ENCODE measurements around the gene NEU2.
"Not testable (repeated sequence)": the region's sequence is repeated elsewhere in the genome, so short reads cannot be mapped to it uniquely, and the experiment has no call there.

The NEU2 gene

DNA sequence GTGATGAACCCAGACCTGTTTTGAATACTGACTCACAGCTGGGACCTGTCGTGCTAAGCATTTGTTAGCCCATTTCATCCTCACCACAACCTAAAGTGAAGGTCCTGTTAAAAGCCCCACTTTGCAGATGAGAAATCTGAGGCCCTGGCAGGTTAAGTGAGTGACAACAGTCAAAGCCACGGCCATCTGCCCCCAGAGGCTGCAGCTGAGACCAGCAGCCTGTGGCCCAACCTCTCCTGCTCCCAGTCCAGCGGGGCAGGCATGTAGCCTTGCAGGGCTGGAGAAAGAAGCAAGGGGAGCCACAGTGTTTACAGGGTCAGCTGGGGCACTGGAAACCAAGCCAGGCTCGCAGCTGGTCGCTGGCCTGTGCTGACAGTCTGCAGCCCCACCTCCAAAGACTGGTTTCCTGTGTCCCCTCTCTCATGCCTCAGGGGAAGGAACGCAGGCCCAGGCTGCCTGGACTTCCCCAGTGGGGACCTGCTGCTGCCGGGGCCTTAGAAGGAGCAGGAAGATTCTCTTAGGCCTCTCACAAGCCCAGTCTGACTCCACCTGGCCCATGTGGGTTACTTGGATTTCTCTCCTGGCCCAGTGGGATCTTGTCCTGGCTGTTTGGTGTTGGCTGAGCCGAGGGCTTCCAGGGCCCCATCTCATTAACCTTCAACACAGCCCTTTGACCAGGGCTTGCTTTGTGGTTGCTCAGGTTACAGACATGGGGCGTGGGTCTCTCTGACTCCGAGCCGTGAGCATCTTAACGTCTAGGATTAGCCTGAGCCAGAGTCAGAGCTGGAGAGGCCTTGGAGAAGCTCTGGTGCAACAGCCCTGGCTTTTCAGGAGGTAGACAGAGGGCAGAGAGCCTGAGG lies 29.3 kb downstream of the NEU2 start:
- DNase-seq (ENCODE audit: low read depth): no peak
- no peak overlapping the region for H3K4me3 ChIP-seq (replicated peaks; ENCODE audit: low read depth, low read length)
- TF ChIP-seq, protein P1, sequence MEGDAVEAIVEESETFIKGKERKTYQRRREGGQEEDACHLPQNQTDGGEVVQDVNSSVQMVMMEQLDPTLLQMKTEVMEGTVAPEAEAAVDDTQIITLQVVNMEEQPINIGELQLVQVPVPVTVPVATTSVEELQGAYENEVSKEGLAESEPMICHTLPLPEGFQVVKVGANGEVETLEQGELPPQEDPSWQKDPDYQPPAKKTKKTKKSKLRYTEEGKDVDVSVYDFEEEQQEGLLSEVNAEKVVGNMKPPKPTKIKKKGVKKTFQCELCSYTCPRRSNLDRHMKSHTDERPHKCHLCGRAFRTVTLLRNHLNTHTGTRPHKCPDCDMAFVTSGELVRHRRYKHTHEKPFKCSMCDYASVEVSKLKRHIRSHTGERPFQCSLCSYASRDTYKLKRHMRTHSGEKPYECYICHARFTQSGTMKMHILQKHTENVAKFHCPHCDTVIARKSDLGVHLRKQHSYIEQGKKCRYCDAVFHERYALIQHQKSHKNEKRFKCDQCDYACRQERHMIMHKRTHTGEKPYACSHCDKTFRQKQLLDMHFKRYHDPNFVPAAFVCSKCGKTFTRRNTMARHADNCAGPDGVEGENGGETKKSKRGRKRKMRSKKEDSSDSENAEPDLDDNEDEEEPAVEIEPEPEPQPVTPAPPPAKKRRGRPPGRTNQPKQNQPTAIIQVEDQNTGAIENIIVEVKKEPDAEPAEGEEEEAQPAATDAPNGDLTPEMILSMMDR (IDR thresholded peaks at IDR 0.05; ENCODE audit: low read length, missing control alignments): peak; percentile 26

DNA sequence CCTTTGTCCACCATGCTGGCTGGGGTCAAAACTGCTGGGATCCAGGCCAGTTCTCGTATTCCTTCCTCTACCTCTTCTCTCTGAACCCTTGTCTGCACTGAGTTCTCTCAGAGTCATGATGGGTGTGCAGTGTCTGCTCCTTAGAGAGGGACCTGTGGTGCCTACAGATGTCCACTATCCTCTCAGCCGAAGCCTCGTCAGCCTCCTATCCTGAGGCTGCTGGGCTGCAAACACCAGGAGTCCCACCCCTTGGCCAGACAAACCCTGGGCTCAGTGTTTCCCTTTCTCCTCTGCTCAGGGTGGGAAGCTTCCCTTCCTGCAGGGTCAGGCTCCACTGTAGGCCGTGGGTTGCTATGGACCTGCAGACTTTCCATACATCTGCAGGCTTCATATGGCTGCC lies 30.0 kb downstream of the NEU2 start:
- no peak overlapping the region for H3K4me3 ChIP-seq (replicated peaks; ENCODE audit: low read depth, low read length)
- TF ChIP-seq, protein P1 (IDR thresholded peaks at IDR 0.05; ENCODE audit: low read length, missing control alignments): no peak
- DNase-seq (ENCODE audit: low read depth): no peak

DNA sequence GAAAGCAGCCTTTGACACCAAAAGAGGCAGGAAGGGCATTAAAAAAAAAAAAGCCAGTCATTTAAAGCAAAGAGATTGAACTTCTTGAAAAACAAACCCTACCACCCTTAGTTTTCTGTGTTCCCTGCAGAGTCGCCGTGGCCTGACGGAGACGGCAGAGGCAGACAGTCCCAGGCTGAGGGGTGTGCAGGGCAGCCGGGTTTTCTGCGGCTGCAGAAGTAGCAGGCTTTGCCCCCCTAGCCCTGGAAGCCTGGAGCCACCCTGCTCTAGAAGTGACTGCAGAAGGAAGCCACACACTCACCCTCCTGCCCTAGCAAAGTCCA lies 30.4 kb downstream of the NEU2 start:
- no peak for DNase-seq (ENCODE audit: low read depth)
- H3K4me3 ChIP-seq (replicated peaks; ENCODE audit: low read depth, low read length): no peak overlapping the region
- TF ChIP-seq, protein P1 (IDR thresholded peaks at IDR 0.05; ENCODE audit: low read length, missing control alignments): no peak

DNA sequence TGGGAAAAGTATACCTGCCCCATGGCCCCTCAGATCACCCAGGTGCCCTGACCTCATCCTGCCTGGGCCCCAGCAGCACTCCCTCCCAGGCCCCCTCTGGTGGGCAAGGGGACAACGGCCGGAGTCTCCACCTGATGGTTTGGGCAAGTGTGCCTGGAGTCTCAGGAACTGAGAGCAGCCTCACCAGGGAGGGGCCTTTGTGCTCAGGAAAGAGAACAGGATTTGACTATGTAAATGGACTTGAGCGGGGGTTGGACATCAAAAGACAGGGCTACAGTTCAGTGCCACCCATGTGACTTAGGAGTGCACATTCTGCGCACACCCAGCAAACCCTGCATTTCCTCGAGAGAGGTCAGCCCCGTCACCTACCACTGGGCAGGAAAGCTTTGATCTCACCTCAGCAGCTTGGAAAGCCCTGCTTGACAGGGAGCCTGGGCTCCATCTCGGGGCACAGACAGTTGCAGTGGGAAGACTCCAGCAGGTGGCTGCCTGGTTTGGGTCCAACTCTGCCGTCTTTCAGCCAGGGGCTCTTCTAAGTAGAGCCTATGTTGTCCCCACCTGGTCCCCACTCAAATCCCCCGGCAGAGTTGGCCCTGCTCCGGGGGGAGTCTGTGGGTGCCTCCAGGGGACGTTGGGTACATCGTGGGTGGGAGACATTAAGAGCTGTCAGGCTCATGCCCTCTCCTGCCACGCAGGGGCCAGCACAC lies 30.9 kb downstream of the NEU2 start:
- H3K4me3 ChIP-seq (replicated peaks; ENCODE audit: low read depth, low read length): no peak overlapping the region
- DNase-seq (ENCODE audit: low read depth): no peak
- TF ChIP-seq, protein P1 (IDR thresholded peaks at IDR 0.05; ENCODE audit: low read length, missing control alignments): no peak

DNA sequence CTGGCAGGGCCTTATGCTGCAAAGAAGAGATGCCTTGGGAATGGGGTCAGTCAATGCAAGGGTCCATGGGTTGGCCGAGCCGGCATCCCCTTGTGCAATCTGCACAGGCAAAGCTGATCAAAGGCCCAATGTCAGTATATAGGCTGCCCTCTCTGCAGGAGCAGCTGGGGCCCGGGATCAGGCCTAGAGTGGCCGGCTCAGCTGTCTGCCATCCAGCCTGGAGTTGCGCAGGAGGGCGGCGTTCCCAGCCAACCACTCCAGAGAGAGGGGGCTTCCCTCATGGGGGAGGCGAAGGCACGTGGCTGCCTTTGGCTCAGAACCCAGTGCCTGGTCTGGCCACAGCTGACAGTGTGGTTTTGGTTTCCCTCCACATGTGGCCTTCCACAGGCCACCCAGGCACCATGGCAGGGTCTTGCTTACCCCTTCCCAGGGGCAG lies 31.5 kb downstream of the NEU2 start:
- no peak overlapping the region for H3K4me3 ChIP-seq (replicated peaks; ENCODE audit: low read depth, low read length)
- TF ChIP-seq, protein P1 (IDR thresholded peaks at IDR 0.05; ENCODE audit: low read length, missing control alignments): no peak
- no peak for DNase-seq (ENCODE audit: low read depth)

DNA sequence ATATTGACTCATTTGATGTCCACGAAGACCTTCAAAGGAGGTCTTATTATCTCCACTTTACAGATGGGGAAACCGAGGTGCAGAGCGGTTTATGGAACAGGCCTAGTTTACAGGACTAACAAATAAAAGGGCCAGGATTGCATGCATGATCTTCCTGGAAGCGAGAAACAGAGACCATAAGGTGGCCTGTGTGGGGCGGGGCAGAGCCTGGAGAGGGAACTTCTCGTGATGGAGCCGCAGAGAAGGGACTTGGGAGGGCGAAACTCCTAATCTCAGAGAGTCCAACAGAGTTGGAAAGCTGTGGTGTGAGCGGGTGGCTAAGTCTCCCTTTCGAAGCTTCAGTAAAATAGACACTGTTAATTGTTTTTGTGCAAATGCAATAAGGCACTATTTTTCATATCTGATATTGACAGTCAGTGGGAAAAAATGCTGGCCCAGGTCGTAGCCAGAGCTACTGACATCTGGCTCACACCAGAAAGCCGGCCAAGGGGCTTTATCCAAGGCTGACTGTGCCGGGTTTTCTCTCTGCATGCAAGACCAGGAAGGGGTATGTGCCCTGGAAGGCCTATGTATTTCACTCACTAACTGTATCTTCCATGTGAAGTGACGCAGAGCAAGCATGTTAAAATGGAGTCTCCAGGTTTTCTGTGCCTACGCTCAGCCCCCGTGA lies 32.2 kb downstream of the NEU2 start:
- no peak for DNase-seq (ENCODE audit: low read depth)
- H3K4me3 ChIP-seq (replicated peaks; ENCODE audit: low read depth, low read length): no peak overlapping the region
- TF ChIP-seq, protein P1 (IDR thresholded peaks at IDR 0.05; ENCODE audit: low read length, missing control alignments): no peak

DNA sequence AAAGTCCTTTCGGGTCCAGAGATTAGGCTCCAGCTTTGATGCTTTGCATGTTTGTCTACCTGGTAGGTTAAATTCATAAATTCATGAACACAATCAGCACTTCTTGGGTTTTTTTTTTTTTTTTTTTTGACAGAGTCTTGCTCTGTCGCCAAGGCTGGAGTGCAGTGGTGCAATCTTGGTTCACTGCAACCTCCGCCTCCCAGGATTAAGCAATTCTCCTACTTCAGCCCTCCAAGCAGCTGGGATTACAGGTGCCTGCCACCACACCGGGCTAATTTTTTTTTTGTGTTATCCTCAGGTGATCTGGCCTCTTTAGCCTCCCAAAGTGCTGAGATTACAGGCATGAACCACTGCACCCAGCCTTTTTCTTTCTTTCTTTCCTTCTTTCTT lies 32.7 kb downstream of the NEU2 start:
- not testable (repeated sequence) for H3K4me3 ChIP-seq (replicated peaks; ENCODE audit: low read depth, low read length); DNase-seq (ENCODE audit: low read depth)
